HG03097 (cell line): ENCODE data around the gene ZMYND11.
"Not testable (repeated sequence)": the region's sequence is repeated elsewhere in the genome, so short reads cannot be mapped to it uniquely, and the experiment has no call there.

Source experiments
- ATAC-seq: cut with Tn5 transposase; IDR thresholded peaks from one replicate; pipeline ENCODE4 v1.9.1; 2021; ENCODE audit not compliant: unreplicated experiment, low FRiP score

The ZMYND11 gene

GRCh38 chr10:278707-279106 lies 143.5 kb downstream of the ZMYND11 start:
- ATAC-seq, result no peak

DNA sequence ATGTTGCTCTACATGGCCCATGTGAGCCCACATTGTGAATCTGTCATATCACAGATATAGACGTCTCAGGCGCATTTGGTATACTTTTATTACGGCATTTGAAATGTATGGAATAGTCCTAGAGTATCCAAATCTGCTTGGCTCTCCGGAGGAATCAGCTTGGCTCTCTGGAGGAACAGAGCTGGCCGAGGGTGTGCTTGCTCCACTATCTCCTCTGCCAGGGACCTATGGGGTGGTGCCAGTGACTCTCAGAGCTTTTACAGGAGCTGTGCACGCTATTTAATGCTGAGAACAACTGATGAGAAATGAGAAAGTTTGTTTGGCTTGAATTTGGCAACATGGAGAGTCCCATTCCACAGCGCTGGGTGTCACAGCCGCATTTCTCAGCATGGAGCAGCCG lies 144.0 kb downstream of the ZMYND11 start:
- no peak for ATAC-seq

DNA sequence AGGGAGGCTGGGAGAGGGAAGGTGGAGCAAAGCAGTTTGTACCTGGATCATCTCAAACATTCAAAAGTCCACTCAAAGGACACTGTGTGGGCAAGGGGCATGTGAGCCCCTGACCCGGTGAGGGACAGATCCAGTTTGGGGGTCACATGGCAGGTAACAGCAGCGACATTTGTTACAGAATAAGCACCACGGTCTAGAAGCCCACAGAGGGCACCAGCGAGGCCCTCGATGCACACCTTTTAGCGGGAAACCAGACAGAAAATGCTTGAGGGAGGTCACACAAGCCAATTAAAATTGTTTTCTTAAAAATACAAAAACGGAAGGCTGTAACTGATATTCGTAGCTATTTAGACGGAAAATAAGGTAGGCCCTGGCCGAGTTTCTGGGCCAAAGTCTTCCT lies 144.4 kb downstream of the ZMYND11 start:
- ATAC-seq, result no peak

GRCh38 chr10:282294-283139 lies 147.3 kb downstream of the ZMYND11 start:
- no peak for ATAC-seq

GRCh38 chr10:283140-283479 lies 147.9 kb downstream of the ZMYND11 start:
- no peak for ATAC-seq

DNA sequence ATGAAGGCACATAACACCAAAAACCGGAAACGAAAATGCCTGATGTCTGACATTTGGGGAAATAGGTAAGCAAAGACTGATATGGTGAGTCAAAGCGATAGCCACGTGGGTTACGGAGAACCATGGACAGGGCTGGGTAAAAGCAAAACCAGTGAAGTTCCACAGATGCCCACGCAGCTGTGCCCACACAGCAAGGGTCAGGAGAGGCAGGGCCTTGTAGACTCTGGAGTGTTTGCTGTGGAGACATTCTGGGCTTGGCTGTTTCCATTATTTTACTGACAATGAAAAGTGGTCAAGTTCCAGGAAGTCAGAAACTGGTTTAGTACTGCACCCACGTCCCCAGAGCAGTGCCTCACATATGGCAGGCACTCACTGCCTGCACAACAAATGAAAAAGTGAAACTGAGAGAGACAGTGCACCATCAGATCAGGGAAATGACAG lies 148.7 kb downstream of the ZMYND11 start:
- ATAC-seq, result peak; percentile 60

GRCh38 chr10:285216-285615 lies 150.0 kb downstream of the ZMYND11 start:
- no peak for ATAC-seq

DNA sequence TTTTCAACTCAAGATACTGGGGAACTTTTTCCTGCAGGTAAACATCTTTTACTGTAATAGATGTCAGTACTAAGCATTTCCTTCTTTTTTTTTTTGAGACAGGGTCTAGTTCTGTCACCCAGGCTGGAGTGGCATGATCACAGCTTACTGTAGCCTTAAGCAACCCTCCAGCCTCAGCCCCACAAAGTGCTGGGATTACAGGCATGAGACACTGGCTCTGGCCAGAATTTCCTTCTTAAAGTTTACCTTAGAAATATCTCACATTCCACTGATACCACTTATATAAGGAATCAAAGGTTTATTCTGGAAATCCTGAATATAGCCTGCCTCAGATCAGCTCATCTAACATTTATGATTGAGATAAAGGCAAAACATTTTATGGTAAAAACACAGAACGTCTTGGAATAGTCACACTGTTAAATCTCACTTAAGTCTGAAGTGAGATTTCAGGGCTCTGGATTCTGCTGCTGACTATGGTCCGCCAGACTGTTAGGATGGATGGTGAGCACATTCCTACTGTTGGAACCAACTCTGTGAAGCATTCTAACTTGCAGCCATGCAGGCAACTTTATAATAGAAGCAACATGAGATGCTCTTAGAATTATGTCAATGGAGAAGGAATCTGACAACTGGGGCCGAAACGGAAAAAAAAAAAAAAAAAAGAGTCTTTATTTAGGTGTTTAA lies 151.9 kb downstream of the ZMYND11 start:
- no peak for ATAC-seq

GRCh38 chr10:287814-288213 lies 152.6 kb downstream of the ZMYND11 start:
- ATAC-seq, result no peak

GRCh38 chr10:288316-289200 lies 153.3 kb downstream of the ZMYND11 start:
- ATAC-seq, result no peak

DNA sequence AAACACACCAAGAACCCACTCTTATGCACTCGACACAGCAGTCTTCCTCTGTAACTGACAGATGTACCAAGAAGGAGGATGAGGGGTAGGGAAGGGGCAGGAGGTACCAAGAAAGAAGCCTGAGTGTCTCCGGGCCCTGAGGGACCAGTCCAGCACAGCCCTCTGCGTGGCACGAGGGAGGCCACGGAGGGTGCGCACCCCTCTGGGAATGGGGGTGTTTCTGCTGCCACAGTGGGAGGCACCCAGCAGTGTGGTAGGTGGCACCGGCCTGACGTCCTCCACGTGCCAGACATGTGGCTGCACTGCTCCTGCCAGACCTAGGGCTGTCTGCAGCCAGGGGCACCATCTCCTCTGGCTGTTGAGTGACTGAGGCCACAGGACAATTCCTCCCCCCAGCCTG lies 154.3 kb downstream of the ZMYND11 start:
- ATAC-seq, result no peak

GRCh38 chr10:290026-290725 lies 154.9 kb downstream of the ZMYND11 start:
- no peak for ATAC-seq

- no peak for ATAC-seq
Measured at GRCh38 chr10:293636-294035, 158.4 kb downstream of the ZMYND11 start.

DNA sequence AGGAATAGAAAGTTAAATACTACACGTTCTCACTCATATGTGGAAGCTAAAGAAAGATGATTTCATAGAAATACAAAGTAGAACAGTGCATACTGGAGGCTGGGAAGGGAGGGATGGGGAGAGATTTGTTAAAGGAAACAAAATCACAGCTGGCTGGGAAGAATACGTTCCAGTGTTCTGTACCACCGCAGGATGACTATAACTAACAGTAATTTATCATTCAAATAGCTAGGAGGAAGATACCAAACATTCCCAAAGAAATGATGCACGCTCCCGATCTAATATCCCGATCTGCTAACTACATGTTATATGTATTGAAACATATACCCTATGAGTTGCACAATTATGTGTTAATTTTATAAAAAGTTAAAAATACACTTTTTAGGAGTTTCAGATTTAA lies 162.3 kb downstream of the ZMYND11 start:
- ATAC-seq, result no peak

GRCh38 chr10:298033-298432 lies 162.8 kb downstream of the ZMYND11 start:
- ATAC-seq, result no peak

DNA sequence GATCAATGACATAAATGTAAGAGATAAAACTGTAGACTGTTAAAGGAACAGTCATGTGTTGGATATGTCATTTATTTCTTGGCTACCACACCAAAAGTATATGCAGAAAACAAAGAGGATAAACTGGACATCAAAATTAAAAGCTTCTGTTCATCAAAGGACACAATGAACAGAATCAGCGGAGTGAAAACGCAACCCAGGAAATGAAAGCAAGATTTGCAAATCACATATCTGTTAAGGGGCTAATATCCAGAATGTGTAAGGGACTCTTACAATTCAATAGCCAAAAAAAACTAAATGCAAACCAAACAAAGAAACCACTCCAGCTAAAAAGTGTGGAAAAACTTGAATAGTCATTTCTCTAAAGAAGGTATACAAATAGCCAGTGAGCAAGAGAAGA lies 164.3 kb downstream of the ZMYND11 start:
- ATAC-seq, result no peak

DNA sequence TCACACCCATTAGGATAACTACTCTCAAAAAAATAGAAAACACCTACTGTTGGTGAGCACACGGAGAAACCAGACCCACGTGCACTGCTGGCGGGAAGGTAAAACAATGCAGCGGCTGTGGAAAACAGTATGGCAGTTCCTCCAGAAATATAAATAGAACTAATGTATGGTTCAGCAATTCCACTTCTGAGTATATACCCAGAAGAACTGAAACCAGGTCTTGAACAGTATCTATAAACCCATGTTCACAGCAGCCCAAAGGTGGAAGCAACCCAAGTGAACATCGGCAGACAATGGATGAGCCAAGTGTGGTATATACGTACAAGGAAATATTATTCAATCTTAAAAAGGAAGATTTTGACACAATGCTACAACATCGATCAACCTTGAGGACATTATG lies 164.7 kb downstream of the ZMYND11 start:
- no peak for ATAC-seq

GRCh38 chr10:300580-300979 lies 165.3 kb downstream of the ZMYND11 start:
- not testable (repeated sequence) for ATAC-seq

DNA sequence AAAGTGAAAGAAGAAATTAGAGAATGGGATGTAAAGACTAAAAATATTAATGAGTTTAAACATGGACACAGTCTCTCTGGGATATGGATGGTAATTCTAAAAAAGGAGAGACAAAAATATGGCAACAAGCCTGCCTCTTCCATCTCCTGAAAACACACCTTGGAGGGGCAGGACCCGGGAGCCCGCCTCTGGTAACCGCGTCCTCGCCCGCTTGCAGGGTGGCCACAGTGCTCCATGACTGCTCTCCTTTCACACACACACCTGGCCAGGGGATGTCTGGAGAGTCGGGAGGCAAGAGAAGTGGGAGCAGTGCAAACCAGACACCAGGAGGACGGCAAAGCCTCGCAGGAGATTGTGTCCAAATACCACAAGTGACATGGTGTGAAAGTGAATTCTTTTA lies 166.3 kb downstream of the ZMYND11 start:
- ATAC-seq, result no peak
